Measurements from ENCODE around the gene LOXL3. TPM values are rescaled to one million over a fixed set of nuclear protein-coding genes. Genes with fewer than 3 reads are reported as not detected.

Gene LOXL3
- total and polyA plus RNA-seq, 2 of the 8 experiments (the other 6 are each of a cell fraction or from before 2014, with no cell fraction given): 22.4 to 27.2 TPM

- no peaks in the 10 kb centered on the region for H3K36me3 ChIP-seq (ENCODE audit: control insufficient read depth in 2 of 4, insufficient read depth in 4 of 4, low read length in 3 of 4)
- no peak overlapping the region for H4K8ac ChIP-seq (ENCODE audit: extremely low read depth, insufficient read depth, low read length)
- H3K9ac ChIP-seq (replicated peaks in 1 of 4; ENCODE audit: extremely low read depth in 1 of 4, low read depth in 3 of 4, low read length in 3 of 4): no peak overlapping the region
- H4K20me1 ChIP-seq (replicated peaks in 1 of 2; ENCODE audit: control insufficient read depth in 1 of 2, insufficient read depth in 2 of 2, low read length in 2 of 2): no peaks in the 10 kb centered on the region
- H2AK5ac ChIP-seq (ENCODE audit: low read depth, low read length): no peak overlapping the region
- H2BK15ac ChIP-seq (ENCODE audit: low read length): no peak overlapping the region
- H2BK20ac ChIP-seq (ENCODE audit: low read length): no peak overlapping the region
- H2BK12ac ChIP-seq (ENCODE audit: low read depth, low read length): no peak overlapping the region
- no peak overlapping the region for H3K56ac ChIP-seq (replicated peaks; ENCODE audit: insufficient read length, low read depth, low read length)
- H3K14ac ChIP-seq (ENCODE audit: insufficient read length): no peak overlapping the region
- no peak for FAIRE-seq
- POLR2A ChIA-PET (ENCODE audit: partially characterized antibody): no interaction called here
- no peak overlapping the region for H3K27ac ChIP-seq (ENCODE audit: low read depth, low read length)
- H3K27me3 ChIP-seq (replicated peaks in 1 of 4; ENCODE audit: control insufficient read depth in 3 of 4, extremely low read depth in 1 of 4, insufficient read depth in 3 of 4, low read length in 3 of 4): peaks cover 0 to 7% (median 1%) of the 10 kb centered on the region in 4 experiments; a peak in 2 of 7 replicates
- no peak overlapping the region for H2AFZ ChIP-seq (ENCODE audit: low read length)
- H3K18ac ChIP-seq (ENCODE audit: extremely low read depth, low read length): no peak overlapping the region
- H3K4me2 ChIP-seq (ENCODE audit: insufficient read depth in 1 of 2, low read depth in 2 of 2, low read length in 2 of 2): no peak overlapping the region
- H3K4ac ChIP-seq (replicated peaks; ENCODE audit: insufficient read length, low read depth, low read length): no peak overlapping the region
- H2BK5ac ChIP-seq (ENCODE audit: low read depth, low read length): no peak overlapping the region
- H4K5ac ChIP-seq (ENCODE audit: insufficient read length, low read depth, low read length): no peak overlapping the region
- DNase-seq (ENCODE audit: low read depth in 1 of 2, low spot score in 2 of 2): no peak
- no peaks in the 10 kb centered on the region for H3K4me1 ChIP-seq (replicated peaks in 1 of 4; ENCODE audit: control insufficient read depth in 3 of 4, insufficient read depth in 4 of 4, low read length in 3 of 4)
- no peak overlapping the region for H2BK120ac ChIP-seq (replicated peaks; ENCODE audit: low read depth, low read length)
- 76% methylated on average over 7 of the region's 7 CpGs; no CpG with 5 or more reads in 1 of the 2 experiments for WGBS, 2 experiments (ENCODE audit: extremely low coverage in 1 of 2, insufficient coverage in 1 of 2, insufficient read length in 1 of 2, insufficient replicate concordance in 2 of 2, low coverage in 1 of 2, low lambda C conversion rate in 2 of 2, missing lambda C conversion rate in 1 of 2)
- no peaks in the 10 kb centered on the region for H3K79me2 ChIP-seq (ENCODE audit: control insufficient read depth in 1 of 2, insufficient read depth in 2 of 2, low read length in 2 of 2)
- no peak overlapping the region for H4K91ac ChIP-seq (replicated peaks; ENCODE audit: insufficient read length, low read length)
- H3K23ac ChIP-seq (ENCODE audit: insufficient read length): no peak overlapping the region
- H3K79me1 ChIP-seq (ENCODE audit: low read depth, low read length): 0 out of 2 replicates have a peak, but pooled peaks cover 2% of the 10 kb centered on the region
- H3K23me2 ChIP-seq (ENCODE audit: low read depth, low read length): peaks cover 2% of the 10 kb centered on the region; the same call in 1 of the 2 replicates
- CTCF ChIA-PET (ENCODE audit: partially characterized antibody): interaction anchor here (0.8 to 4.4 kb wide), 5 partner anchors 10 to 34 kb away, joined by 3 to 24 read pairs (median 5); no protein-coding TSS in a partner anchor
- H3K4me3 ChIP-seq (ENCODE audit: extremely low read depth in 1 of 4, insufficient read depth in 2 of 4, low read depth in 3 of 4, low read length in 4 of 4): no peak overlapping the region
- H3K9me3 ChIP-seq (ENCODE audit: insufficient read depth in 2 of 2, low read depth in 1 of 2, low read length in 1 of 2): no peaks in the 10 kb centered on the region
- TF ChIP-seq CBX8 (IDR thresholded peaks at IDR 0.05; ENCODE audit: borderline replicate concordance, low read depth, low read length) (no peak), RNF2 (IDR thresholded peaks at IDR 0.05; ENCODE audit: borderline replicate concordance, low read depth, low read length, missing control alignments, poor library complexity, severe bottlenecking) (no peak), POLR2AphosphoS5 (IDR thresholded peaks at IDR 0.05; ENCODE audit: low read depth, low read length) (no peak), CREB1 (IDR thresholded peaks at IDR 0.05) (no peak), SRF (IDR thresholded peaks at IDR 0.05; ENCODE audit: low read depth, low read length) (no peak), BACH1 (IDR thresholded peaks at IDR 0.05; ENCODE audit: low read length) (no peak), SIRT6 (IDR thresholded peaks at IDR 0.05; ENCODE audit: low read length) (no peak), NANOG (IDR thresholded peaks at IDR 0.05; ENCODE audit: insufficient read depth, low read depth, low read length, poor library complexity, severe bottlenecking) (no peak), E2F6 (IDR thresholded peaks at IDR 0.05) (no peak), SP4 (IDR thresholded peaks at IDR 0.05; ENCODE audit: low read length) (no peak), CBX5 (IDR thresholded peaks at IDR 0.05; ENCODE audit: low read depth, low read length) (no peak), TCF12 (IDR thresholded peaks at IDR 0.05; ENCODE audit: low read depth, low read length) (no peak), KDM5A (IDR thresholded peaks at IDR 0.05; ENCODE audit: low read length) (no peak)
Observed at GRCh38 chr2:74566076-74566753, 12.5 kb upstream of the LOXL3 start.
